ENCODE data around the gene MAS1.

DNA sequence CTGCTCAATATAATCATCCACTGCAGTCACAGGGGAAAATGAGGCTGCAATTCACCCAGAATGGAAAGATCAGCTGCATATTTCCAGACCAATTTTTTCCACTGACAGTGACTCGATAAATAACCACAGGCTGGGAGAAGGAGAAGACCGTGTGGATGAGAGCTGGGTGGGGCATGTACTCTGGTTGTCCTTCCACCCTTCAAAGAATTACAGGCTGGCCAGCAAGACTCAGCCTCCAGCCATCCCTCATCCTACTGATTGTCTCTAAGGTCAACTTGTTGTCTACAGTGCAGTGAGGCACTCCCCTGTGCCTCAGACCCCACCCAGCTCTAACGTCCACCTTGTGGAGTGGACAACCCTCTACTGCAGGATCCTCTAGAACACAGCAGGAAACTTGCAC lies 14.5 kb upstream of the MAS1 start:
- TF ChIP-seq POLR2AphosphoS5 (IDR thresholded peaks at IDR 0.05; ENCODE audit: low read depth, low read length) (no peak), TAF1 (IDR thresholded peaks at IDR 0.05; ENCODE audit: borderline replicate concordance, low read depth, low read length) (no peak), POLR2A (IDR thresholded peaks at IDR 0.05; ENCODE audit: low read depth, low read length) (no peak)

Measured in GM12892 (cell line).